RWPE2 (cell line): Measurements from ENCODE around the gene CMA1.
"Not testable (repeated sequence)": the region's sequence is repeated elsewhere in the genome, so short reads cannot be mapped to it uniquely, and the experiment has no call there.

Source experiments
- ATAC-seq: fragments of 200-7000 bp; cut with Tn5 transposase; 3 replicates; pipeline ENCODE4 v1.9.1; 2021; ENCODE audit warnings: low read depth
- DNase-seq: peaks from one replicate; pipeline ENCODE4 v3.0.0-alpha.2; 2020; ENCODE audit warnings: low spot score
- H3K27ac ChIP-seq: fragments of 450-650 bp; 2 replicates; pipeline ENCODE4 v1.5.1; 2017; ENCODE audit warnings: mild to moderate bottlenecking; ENCODE audit not compliant: poor library complexity, severe bottlenecking
- H3K27me3 ChIP-seq: fragments of 250-450 bp; sonication (Bioruptor Pico); 2 replicates; pipeline ENCODE4 v1.5.1; 2021; ENCODE audit warnings: mild to moderate bottlenecking, moderate library complexity; ENCODE audit not compliant: insufficient read depth, poor library complexity, severe bottlenecking
- H3K36me3 ChIP-seq: fragments of 250-450 bp; sonication (Bioruptor Pico); 2 replicates; pipeline ENCODE4 v1.5.1; 2020; ENCODE audit warnings: low read depth, mild to moderate bottlenecking, moderate library complexity
- H3K4me1 ChIP-seq: fragments of 250-450 bp; sonication (Bioruptor Pico); 2 replicates; pipeline ENCODE4 v1.5.1; 2021; ENCODE audit warnings: mild to moderate bottlenecking, moderate library complexity; ENCODE audit not compliant: insufficient read depth, poor library complexity, severe bottlenecking
- H3K4me3 ChIP-seq: fragments of 250-450 bp; sonication (Bioruptor Pico); 2 replicates; pipeline ENCODE4 v1.5.1; 2021; ENCODE audit warnings: mild to moderate bottlenecking, moderate library complexity; ENCODE audit not compliant: severe bottlenecking
- H3K9me3 ChIP-seq: fragments of 250-450 bp; sonication (Bioruptor Pico); 2 replicates; pipeline ENCODE4 v1.5.1; 2021; ENCODE audit warnings: mild to moderate bottlenecking, moderate library complexity; ENCODE audit not compliant: severe bottlenecking
- CTCF ChIP-seq: fragments of 450-650 bp; IDR thresholded peaks from one replicate; pipeline ENCODE4 v1.5.1; 2017; ENCODE audit warnings: mild to moderate bottlenecking, moderate library complexity; ENCODE audit not compliant: poor library complexity, severe bottlenecking

Gene CMA1

GRCh38 chr14:24508155-24508840 is at the start of gene CMA1:
Gene CMA1 (minus strand): TSS chr14:24508265. CDS start chr14:24508235, 30 bp downstream.
- Histone ChIP-seq H3K4me1 (no peaks in the 10 kb centered on the region), H3K27me3 (no peaks in the 10 kb centered on the region), H3K9me3 (no peaks in the 10 kb centered on the region), H3K27ac (no peak within 1 kb of the TSS), H3K36me3 (no peaks in the 10 kb centered on the region), H3K4me3 (no peak within 1 kb of the TSS)
- ATAC-seq (no peak), DNase-seq (no peak)
- TF ChIP-seq CTCF, result no peak

- DNase-seq, result no peak
- ATAC-seq, result peak; percentile 98
These were observed 48.7 kb upstream of the CMA1 start for GRCh38 chr14:24556756-24557155.

GRCh38 chr14:24549064-24549463 is 41.0 kb upstream of the CMA1 start:
- not testable (repeated sequence) for H3K4me1 ChIP-seq, H3K36me3 ChIP-seq, H3K27ac ChIP-seq, H3K9me3 ChIP-seq, DNase-seq, ATAC-seq, H3K27me3 ChIP-seq, H3K4me3 ChIP-seq

More at GRCh38 chr14:24556756-24557155, 48.7 kb upstream of the CMA1 start:
- TF ChIP-seq CTCF, result no peak
- H3K4me1 ChIP-seq, result peaks cover 4% of the 10 kb centered on the region
- peak overlapping the region; percentile 33 for H3K27ac ChIP-seq
- no peaks in the 10 kb centered on the region for H3K36me3 ChIP-seq
- H3K9me3 ChIP-seq, result no peaks in the 10 kb centered on the region
- no peak overlapping the region for H3K4me3 ChIP-seq
- H3K27me3 ChIP-seq, result no peaks in the 10 kb centered on the region

- H3K36me3 ChIP-seq, result no peaks in the 10 kb centered on the region
- DNase-seq, result peak; percentile 88
- H3K27me3 ChIP-seq, result no peaks in the 10 kb centered on the region
- ATAC-seq, result peak; percentile 97
- H3K9me3 ChIP-seq, result peaks cover 3% of the 10 kb centered on the region
- H3K27ac ChIP-seq, result peak overlapping the region; percentile 77
- peaks cover 18% of the 10 kb centered on the region for H3K4me1 ChIP-seq
- H3K4me3 ChIP-seq, result no peak overlapping the region
- no peak for TF ChIP-seq CTCF
These were observed 34.4 kb upstream of the CMA1 start for GRCh38 chr14:24542346-24542936.

GRCh38 chr14:24535737-24536136 is 27.7 kb upstream of the CMA1 start:
- Histone ChIP-seq H3K36me3 (no peaks in the 10 kb centered on the region), H3K4me1 (no peaks in the 10 kb centered on the region), H3K9me3 (no peaks in the 10 kb centered on the region), H3K27ac (no peak overlapping the region), H3K4me3 (no peak overlapping the region), H3K27me3 (no peaks in the 10 kb centered on the region)
- DNase-seq (no peak), ATAC-seq (no peak)
- TF ChIP-seq CTCF, result no peak
